IPS-11a (cell line): ENCODE data around the gene HYAL3.

ENCODE experiments used
- H3K4me3 ChIP-seq: one replicate; pipeline ENCODE4 v1.5.1; 2013; ENCODE audit warnings: low read depth, low read length, control low read depth

Gene HYAL3

DNA sequence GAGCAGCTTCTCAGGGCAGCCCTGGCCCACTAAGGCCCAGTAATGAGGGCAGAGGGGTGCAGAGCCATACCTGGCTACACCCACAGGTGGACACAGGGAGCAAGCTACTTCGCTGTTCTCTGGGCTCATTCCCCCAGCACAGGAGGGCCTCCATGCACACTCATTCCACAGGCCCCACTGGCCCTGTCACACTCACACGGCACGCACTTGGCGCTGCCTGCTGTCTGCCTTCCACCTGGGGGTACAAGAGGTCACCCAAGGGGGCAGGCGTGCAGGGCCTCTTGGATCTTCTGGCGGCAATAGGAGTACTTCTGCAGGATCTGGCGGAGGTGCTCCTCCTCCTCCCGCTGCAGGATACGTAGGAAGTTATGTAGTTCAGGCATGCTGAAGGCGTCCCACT is 31.1 kb upstream of the HYAL3 start:
- H3K4me3 ChIP-seq = no peak overlapping the region

DNA sequence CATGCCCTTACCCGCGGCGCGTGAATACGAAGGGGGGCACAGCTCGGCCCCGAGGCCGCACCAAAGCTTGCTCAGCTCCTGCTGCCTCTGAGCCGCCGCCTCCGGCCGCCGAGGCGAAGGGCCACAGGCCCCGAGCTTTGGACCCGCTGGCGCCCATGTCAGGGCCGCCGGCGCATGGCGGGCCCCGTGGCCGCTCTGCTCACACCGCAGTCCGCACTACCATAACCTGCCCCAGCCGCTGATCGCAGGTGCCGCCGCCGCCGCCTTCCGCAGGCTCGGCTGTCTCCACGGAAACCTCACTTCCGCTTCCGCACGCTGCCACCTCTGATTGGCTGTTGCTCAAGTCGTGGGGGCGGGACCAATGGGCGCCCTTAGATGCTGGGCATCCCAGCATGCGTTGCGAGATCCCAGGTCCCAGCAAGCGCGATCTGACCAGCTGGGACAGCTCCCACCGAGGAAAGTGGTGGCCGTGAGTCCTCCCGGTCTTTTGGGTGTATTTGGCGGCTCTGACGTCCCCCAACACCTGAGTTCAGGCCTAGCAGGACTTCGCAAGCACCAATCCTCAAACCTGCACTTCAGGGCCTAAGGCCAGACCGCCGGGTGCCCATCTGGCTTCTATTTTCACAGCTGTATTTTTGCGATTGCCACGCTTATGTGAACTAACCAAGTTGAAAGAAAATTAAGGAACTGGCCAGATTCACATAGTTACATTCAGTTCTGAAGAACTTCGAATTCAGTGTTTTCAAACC is 28.9 kb upstream of the HYAL3 start, which contains the start of gene TUSC2:
TUSC2 (minus strand) TSS at position 281 of the 749 bp plus-strand sequence; CDS start at position 157, 124 bp downstream.
- H3K4me3 ChIP-seq = peak within 1 kb of the TSS; percentile 94

DNA sequence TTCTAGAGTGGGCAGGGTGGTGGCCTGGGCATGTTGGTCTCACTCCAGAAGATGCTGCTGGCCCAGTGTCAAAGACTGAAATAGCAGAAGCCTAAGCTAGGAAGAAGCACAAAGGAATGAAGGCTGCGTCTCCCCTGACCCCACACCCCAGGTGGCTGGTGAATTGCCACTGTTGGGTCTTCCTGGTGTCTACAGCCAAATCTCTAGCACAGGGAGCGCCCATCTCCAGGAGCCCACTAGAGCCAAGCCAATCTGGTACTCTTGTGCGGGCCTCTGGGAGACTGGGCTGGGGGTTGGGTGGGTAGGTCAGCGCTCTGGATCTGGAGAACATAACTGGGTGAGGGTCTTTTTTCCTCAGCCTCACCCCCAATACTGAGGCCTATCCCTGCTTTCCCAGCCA is 27.9 kb upstream of the HYAL3 start:
- H3K4me3 ChIP-seq = peak overlapping the region; percentile 94

DNA sequence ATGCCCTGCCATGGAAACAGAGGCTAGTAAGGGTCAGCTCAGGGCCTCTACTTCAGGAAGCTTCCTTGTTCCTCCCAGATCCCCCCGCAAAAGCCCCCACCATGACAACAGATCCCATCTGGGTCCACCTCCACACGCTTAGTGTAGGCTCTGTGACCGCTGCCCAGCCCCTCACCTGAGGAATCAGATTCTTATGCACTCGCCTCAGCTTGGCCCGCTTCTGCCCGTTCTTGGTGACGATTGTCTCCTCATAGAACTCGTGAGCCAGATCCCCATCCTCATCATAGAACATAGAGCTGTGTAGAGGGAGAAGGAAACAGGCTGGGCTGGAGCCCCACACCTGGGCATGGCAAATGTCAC is 27.0 kb upstream of the HYAL3 start:
- no peak overlapping the region for H3K4me3 ChIP-seq

DNA sequence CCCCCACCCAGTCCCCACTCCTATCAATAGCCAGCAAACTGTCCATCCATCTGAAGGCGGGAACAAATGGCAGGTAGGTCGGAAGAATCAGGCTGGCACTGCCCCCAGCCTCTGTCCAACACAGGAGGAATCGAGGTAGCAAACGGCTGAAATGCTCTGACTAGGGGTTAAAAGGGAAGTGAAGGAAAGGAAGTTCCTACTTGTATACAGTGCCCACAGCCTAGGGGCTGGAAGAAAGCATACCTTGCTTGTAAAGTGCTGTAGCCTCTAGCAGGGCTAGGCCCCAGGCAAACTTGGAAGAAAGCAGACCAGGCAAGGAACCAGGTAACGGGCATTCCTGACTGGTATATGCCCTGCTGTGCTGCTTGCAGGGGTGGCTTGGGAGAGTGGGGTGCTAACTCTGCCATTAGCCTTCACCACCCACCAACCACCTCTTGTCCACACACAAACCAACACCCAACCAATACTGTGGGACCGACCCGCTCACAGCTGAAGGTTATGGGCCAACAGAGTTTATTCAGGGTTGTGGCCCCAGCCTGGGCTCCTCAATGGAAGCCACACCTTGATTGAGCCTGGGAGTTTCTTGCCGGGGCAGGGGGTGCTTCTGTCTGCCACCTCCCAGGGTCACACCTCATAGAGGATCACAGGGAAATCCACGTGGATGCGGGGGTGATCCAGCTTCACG is 26.4 kb upstream of the HYAL3 start:
- H3K4me3 ChIP-seq = no peak overlapping the region

DNA sequence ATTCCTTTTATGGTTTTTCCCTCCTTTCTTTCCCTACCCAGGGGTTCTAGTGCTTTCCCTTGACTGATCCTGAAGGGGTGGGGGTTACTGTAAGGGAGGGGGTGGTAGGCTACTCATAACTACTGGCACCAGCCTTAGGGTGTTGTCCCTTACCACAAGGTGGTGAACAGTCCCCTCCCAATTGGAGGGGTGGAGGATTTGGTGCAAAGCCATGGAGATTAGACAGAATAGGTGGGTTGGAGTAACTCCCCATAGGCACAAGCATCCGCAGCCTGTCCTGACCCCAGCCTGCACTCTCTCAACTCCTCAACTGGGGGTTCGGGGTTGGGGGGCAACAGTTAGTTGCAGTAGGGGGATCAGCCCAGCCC is 25.9 kb upstream of the HYAL3 start:
- no peak overlapping the region for H3K4me3 ChIP-seq

DNA sequence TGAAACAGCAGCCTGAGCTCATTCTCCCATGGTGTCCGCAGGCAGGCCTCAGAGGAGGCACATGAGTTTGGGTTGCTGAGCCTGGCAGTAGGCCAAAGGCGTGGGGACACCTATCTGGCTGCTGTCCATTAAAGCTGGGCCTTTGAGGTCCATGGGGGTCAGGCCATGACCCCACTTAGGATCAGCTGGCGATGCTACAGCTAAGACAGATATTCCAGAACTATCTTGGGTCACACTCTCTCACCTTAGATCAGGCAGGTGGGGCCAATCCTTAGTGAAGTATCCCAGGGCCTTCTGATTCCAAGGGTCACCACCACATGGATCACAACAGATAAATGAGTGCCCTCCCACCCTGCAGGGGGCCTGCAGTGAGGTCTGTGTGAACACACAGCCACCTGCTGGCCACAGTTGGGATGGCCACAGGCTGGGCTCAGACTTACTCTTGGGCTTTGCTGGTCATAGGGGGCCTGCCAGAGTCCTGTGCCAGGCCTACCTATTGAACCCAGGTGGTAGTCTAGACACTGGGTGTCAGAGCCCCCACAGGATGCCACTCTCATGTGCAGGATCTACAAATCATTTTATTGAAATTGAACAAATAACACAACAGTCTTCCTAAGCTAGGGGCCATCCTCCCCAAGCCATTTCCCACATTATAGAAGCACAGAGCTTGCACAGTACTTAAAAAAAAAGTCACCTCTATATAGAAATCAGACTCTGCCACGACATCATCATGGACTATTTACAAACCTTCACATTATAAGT is 25.3 kb upstream of the HYAL3 start:
- no peak overlapping the region for H3K4me3 ChIP-seq

DNA sequence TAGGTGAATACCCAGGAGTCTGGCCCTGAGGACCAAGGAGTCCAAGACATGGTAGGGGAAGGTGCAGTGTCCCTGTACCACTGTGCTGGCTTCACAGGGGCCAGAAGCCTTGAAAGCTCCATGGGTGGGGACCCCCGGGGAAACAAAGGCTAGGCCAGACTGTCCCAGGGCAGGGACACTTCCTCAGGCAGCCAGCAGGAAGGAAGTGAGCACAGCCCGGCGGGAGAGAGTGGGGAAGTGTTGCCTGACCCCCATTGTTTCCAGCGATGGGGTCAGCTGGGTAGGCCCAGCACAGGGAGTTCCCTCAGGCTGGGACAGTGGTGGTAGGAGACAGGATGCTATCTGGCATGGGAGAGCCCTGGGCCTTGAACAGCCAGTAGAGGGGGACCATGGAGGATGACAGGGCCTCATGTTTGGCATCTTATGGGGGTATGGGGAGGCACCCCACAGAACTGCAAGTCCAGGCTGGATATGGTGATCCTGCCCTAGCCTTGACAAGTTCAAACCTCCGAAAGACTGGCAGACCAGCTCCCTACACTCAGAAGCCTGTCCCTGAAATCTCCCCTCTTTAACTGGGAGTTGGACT is 24.5 kb upstream of the HYAL3 start:
- no peak overlapping the region for H3K4me3 ChIP-seq

DNA sequence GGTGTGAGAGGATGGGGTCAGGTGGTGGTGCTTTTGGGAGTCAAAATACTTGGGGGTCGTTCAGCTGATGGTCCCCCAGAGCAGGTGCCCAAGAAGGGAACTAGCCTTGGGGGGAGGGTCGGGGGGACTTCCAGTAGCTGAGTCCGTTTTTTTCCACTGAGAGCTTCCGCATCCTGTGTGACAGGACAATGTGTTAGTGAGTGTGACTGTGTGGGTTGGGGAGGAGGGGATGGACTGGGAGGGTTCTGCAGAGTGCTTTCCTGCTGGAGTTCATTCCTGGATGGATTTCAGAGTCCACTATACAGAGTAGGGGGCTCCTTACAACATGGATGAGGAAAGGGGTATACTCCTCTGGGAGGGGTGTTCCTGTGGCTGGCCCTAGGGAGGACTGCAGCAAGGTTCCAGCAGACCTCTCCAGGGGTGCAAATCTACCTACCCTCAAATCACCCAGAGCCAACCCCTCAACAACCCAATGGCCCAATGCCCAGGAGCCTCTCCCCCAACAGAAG is 23.9 kb upstream of the HYAL3 start:
- no peak overlapping the region for H3K4me3 ChIP-seq

DNA sequence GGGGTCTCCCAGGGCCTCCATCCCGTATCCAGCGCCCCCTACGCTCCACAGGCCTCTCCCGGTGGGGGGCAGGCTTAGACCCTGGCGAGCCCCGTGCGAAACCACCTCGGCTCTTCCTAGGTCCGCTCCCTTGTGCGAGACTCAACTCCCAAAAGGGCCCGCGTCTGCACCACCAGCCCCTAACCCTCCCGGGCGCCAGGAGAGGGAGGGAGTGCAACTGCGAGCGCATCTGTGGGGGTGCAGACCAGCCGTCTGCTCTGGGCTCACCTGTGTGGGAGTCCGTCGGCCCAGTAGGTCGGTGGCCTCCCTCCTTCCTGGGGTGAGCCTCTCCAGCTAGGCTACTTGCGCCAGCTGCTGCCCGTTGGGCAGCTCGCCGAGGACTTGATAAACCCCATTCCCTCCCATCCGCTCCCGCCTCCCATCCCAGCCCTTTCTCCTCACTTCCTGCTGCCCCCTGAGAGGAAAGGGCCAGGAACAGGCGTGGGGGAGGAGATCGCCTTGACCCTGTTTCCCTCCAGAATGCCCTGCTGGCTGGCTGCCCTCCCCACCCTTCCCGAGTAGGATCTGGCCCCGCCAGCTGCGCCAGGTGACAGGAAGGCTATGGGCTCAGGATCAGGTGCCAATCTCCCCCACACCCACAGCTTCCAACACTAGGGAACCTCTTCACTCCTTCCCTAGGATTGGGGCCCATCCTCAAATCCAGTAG is 23.3 kb upstream of the HYAL3 start, which contains the start of gene HYAL2:
HYAL2 (minus strand) TSS at position 360 of the 706 bp plus-strand sequence. CDS start 2,256 bp downstream, outside the sequence.
- H3K4me3 ChIP-seq = peak within 1 kb of the TSS; percentile 82

DNA sequence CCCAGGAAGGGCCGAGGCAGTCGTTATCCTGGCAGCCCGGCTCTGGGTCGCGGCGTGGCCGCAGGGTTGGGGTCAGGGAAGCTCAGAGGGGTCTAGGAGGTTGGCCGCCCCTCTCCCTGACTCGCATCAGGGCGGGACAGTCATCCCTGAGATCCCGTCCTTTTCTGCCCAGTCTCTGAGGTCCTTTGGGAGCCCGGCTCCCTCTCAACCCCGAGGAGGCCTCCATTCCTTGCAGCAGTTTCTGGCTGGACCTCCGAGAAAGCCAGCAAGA is 22.8 kb upstream of the HYAL3 start:
- peak overlapping the region; percentile 82 for H3K4me3 ChIP-seq

DNA sequence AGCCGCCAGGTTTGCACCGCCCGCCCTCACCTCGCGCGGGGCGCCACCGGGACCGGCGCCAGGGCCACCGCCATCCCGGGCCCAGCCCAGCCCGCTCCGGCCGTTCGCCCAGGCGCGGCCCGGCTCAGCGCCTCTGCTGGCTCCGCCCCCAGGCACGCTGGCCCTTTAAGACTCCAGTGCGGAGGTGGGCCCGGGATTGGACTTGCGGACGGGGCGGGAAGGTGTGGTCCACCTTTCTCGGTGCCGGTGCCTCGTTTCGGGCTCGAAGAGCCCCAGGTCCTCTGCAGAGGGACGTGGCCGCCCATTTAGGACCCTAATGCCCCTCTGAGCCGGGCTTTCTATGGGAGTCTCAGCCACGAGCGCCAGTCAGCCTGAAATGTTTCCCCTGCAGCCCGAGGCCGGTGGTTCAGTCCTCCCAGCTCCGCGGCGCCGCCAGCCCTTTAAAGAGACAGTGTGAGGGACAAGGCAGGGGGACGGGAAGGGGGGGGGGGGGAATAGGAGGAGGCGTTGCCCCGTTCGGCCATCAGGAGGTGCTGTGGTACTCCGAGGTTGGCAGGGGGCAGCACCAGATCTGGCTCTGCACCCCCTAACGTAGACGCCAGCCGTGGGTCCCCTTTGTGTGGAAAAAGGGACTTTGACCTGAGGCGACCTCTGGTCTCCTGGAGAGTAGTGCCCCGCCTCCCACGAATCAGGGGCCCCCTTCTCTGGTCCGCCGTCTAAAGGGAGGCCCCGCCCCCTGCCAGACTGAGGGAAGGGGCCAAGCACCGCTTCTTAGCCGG is 22.3 kb upstream of the HYAL3 start:
- H3K4me3 ChIP-seq = peak overlapping the region; percentile 82

DNA sequence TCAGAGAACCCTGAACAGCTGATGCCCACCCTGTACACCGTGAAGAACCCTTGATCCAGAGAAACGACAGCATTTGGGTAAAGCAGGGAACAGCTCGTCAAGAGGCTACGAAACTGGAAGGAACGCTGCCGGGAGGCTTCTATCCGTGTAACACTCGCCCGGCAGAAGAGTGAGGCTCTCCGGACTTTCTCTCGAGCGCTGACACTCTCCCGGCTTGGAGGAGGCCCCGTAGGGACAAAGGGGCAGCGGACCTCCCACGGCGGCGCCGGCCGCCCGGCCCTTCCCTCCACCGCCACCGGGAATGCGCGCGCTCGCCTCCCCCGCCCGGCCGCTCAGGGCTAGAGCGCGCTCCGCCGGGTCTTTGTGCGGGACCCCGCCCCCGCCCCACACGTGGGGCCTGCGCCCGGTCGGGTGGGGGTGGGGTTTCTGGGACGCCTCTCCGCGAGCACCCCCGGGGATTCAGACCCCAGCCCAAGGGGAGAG is 21.7 kb upstream of the HYAL3 start:
- peak overlapping the region; percentile 82 for H3K4me3 ChIP-seq

DNA sequence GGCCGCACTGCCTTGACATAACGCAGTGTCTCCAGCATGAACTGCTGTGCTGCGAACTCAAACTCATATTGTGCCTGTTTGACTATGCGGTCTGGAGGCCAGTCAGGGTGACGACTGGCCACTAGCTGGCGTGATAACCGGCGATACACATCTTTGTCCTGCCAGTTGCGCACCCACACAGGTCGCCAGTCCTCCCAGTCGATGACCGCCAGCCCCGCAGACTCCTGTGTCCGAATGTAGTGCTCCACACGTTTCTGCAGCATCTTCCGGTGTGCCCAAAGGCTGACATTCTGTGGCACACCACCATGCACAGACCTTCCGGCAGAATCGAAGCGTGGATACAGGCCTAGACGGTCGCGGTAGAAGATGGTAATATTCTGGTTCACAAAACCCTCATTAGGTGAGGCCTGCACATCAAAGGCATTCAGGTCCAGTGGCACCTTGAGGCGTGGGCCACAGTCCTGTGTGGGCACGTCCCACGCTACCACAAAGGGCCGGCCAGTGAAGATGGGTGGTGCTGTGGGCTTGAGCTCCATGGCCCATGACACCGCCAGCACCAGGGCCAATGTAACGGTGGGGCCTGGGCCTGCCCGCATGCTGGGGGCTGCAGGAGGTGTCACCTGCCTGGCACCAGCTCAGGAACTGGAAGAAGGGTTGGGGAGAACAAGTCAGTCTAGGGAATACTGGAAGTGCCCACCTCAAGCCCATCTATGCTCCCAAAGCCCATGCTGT is 20.9 kb upstream of the HYAL3 start:
- H3K4me3 ChIP-seq = peak overlapping the region; percentile 82

DNA sequence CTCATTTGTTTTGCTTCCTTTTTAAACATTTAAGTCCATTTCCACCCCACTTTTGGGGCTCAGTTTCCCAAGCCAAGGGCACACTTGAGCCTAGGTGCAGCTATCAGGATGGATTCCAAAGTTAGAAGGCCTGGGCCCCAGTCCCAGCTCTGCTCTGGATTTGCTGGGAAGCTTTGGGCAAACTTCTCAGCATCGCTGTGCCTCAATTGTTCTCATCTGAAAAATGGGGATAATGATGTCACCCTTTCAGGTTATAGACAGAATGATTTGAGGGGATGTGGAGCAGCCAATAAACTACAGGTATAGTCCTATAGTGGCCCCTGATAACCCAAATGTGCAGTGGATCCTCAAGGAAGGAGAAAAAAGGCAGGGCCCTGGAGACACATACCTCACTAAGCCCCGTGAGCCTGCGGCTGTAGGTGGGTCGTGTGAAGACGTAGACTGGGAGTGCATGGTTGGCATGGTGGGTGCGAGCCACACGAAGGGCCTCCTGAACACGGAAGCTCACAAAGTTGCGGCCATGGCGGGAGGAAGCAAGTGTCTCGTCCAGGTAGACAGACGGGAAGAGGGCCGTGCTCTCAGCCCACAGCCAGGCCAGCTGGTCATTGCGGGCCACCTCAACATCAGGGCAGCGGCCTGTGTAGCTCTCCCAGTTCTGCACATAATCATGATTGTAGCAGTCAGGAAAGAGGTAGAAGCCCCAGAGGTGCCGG is 20.1 kb upstream of the HYAL3 start:
- no peak overlapping the region for H3K4me3 ChIP-seq

DNA sequence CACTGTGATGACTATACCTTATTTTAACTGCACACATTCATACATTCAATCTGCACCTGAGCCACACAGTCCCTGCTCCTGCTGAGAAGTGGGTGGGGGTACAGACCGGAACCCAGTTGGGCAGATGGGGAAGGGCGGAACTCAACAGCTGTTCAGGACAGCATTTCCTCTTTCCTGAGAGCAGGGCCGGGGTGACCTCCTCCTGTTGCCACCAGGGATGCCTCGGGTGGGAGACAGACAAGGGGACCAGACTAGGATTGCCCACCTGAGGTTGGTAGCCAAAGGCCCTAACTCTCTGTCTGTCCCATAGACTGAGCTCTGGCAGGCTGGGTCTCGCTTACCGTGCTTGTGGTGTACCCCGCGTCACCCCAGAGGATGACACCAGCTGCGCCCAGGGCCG is 19.4 kb upstream of the HYAL3 start:
- no peak overlapping the region for H3K4me3 ChIP-seq

DNA sequence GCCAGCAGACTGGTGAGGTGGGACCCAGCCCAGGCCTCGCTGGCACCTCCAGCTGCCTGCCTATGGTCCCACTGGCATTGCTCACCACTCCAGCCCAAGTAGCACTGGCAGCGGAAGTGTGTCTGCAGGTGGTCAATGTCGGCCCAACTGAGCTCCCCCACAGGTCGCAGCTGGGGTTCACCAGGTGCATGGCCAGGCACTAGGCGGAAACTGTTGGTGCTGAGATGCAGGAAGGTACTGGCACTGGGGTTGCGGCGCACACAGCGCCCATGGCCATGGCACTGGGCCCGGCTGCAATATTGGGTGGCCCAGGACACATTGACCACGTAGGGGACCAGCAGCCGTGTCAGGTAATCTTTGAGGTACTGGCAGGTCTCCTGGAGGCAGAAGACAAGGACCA is 19.0 kb upstream of the HYAL3 start:
- H3K4me3 ChIP-seq = no peak overlapping the region

DNA sequence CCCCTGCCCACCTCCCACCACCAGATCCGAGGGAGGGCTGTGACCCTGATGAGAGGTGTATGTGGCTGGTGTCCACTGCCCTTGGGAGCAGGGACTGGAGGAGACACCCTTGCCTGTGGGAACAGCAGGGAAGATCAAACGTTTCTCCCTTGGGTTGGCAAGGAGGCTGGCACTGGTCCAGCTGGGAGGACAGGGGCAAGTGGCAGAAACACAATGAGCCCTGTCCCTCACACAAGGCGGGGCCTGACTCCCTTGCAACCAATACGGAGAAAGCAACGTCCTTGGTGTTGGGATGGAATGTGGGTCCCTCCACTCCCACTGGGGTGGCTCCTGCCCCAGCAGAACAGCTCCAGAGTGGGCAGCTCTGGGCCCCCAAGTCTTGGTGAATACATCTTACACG is 18.1 kb upstream of the HYAL3 start:
- H3K4me3 ChIP-seq = no peak overlapping the region
